NOMO-1 (cell line): Measurements from ENCODE around the gene TSHZ2.

Experiments used
- DNase-seq, 2 experiments: peaks; one replicate each; lab custom pipeline; 2025; ENCODE audit not compliant: unreplicated experiment in 2 of 2; lab: John Stamatoyannopoulos, UW

Gene TSHZ2

DNA sequence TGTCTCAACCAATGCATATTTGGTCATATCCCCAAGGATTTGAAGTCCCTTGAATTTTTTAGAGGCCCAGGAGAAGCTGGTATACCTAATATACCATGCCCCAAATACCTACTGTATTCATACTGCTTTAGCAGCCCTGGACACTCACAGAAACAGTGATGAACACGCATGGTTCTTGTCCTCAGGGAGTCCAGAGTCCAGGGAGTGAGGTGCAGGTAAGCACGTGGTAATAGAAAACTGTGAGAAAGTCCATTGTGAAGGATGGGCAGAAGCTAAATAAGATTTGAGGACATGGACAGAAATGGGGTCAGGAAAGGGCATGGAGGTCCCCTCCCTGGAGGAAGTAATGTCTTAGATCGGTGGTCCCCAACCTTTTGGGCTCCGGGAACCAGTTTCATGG lies 85.4 kb downstream of the TSHZ2 start:
- no peak for DNase-seq

DNA sequence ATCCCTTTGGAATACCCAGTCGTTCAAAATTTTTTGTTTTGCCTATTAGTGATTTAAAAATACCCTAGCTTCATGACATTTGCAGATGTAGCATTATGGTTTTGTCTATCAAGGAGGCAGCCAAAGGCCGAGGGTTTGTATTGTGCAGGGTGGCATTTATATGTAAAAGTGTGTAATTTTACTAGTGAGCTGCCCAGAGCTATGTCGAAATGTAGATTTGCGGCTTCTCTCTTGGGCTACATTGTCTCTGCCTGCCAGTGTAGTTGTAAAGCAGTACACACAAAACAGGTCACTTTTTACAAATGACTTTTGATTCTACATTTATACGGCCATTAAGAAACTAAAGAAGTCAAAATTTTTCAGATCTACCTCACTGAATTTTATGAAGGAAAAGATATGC lies 87.7 kb downstream of the TSHZ2 start:
- DNase-seq: no peak

DNA sequence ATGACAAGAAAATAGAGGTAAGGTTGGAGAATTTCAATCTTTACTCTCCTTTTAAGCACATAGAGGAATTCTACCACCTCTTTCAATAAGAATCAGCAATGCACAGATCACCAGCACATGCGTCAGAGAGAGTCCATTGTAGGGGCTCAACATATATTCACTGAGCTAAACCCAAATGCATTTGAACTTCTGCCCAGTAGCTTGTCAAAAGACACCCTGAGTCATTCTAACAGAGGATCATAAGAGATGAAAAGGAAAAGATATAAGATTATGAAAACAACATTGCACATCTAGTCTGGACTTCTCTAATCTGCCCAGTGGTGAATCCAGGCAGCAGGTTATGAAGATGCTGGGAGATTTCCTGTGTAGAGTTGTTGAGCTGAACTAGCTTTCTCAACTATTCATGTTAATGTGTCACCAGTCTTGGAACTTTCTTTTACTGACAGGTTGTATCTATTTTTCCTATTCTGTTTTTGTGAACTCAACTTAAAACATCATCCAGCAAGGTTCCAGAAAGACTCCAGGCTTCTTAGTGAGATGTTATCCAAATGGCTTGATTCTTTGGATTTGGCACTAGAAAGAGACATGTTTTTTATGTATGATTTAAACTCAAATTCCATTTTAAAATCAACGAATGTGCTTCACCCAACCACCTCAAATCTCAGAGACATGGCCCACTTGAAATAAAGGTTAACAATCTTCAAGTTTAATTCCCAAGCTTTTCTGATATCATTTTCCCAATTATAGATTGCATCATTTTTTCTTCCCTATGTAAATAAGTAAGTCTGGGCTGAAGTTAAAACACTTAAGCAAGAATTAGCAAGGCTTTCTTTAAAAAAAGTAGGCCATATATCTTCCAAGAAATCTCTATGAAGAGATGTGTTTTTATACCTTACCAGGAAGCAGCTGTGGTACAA lies 89.3 kb downstream of the TSHZ2 start:
- DNase-seq: no peak

DNA sequence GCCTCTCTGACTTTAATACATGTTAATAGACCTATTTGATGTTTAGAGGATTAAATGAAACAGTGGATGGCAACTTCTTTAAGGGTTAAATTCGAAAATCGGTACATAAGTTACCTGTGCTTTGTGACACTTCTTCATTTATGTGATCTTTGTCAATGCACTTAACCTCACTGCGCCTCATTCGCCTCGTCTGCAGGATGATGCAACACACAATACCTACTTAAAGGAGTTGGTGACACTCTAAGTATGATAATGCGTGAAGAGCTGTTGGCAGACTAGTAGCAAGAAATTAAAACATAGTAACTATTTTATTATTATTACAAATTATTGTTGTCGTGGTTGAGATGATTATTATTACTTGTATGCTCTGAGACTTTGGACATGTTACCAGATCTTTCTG lies 92.8 kb downstream of the TSHZ2 start:
- no peak for DNase-seq

DNA sequence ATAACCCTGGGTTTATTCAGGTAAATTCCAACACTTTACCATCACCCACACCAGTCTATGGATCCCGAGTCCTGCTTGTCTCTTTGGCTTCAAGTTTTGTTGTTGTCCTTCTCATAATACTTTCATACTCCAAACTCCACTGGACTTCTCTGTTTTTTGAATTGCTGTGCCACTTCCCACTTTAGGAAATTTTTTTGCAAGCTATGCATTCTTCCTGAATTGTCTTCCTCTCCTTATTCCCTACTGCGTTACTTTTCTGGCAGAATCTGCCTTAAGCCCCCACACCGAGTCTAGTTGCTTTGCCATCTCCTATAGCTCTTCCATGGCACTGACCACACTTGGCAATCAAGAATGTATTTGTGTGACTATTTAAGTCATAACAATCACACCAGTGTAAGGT lies 96.1 kb downstream of the TSHZ2 start:
- no peak for DNase-seq

DNA sequence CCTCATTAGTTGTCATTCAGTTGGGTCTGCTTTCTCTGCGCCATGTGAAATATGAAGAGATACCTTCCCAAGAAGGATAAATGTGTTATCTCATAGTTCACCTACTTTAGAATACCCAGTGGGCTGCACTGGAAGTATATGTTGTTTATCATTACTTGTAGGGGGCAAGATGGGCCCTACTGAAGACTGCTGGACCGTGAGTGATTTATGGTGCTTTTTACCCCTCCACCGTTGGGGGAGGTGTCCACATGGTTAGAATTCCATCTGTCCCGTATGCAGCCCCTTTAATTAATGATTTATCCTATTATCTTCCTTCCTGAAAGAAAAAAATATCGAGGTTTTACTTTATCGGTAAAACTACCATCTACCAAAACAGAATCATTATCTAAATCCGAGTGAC lies 97.0 kb downstream of the TSHZ2 start:
- DNase-seq: no peak

DNA sequence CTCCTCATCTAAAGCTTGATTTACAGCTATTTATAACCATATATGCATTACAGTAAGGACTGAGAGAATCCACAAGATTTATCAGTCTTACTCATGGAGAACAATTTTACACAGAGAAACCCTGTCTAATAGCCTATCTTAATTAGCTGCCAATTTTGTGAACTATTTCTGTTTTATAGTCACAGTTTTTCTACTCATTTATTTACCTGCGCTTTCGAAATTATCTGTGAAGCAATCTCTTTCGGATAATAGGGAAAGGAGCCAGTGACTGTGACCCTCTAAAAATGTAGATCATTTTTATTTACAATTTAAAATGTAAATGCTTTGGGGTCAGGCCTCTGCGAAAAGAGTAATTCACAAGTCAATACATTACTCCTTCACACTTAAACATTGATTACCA lies 98.1 kb downstream of the TSHZ2 start:
- no peak for DNase-seq

DNA sequence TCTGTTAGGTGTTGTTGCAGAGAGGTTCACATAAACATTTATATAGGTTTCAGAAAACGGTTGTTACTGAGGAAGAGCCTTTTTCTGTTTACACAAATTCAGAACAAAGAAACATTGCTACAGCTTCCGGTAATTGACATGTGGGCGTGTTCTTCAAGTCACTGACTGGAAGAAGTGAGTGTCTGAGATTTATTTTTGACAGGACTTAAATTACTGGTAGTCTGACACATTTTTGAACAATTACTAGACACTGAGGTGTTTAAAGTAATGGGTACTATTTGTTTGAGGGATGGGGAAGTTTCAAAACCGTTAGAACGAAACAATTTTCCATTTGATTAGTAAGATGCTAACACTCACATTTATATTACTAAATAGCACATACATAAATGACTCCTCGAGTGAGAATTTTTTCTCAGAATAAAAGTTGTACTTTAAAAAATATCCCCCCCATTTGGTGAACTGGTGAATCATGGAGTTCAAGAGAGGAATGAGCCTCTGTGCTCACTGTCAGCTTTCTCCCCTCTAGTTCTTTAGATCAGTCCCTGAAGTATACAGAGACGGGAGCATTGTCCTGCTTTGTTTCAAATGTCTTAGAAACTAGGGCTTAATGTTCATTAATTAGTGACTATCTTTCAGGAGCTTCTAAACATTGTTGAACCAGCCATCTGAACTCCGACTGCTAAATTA lies 98.7 kb downstream of the TSHZ2 start:
- peak in 1 of 2 experiments; percentile 12 for DNase-seq

DNA sequence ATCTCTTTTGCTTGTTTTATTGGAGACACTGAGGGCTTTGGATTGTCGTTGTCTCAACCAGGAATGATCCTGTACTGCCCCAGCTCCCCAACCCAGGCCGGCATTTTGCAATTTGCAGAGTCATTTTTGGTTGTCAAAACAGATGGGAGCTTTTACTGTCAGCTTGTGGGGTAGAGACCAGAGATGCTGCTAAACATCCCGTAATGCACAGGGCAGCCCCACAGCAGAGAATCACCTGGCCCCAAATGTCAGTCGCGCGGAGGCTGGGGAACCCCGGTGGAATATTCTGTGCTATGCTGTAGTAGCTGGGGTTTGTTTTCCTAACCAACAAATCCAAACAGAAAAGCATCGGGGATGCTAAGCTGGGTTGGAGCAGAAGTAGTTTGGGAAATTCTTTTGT lies 99.7 kb downstream of the TSHZ2 start:
- DNase-seq: no peak

DNA sequence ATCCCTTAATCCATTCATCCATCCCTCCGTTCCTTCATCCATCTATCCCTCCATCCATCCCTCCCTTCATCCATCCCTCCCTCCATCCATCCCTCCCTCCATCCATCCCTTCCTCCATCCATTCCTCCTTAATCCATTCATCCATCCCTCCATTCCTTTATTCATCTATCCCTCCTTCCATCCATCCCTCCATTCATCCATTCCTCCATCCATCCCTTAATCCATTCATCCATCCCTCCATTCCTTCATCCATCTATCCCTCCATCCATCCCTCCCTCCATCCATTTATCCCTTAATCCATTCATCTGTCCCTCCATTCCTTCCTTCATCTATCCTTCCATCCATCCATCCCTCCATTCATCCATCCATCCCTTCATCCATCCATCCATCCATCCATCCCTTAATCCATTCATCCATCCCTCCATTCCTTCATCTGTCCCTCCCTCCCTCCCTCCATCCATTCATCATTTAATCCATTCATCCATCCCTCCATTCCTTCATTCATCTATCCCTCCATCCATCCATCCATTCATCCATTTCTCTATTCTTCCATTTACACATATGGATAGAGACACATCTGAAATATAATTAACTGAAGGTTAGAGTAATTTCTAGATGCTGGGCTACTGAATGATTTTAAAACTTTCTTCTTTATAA lies 100.9 kb downstream of the TSHZ2 start:
- no peak for DNase-seq

DNA sequence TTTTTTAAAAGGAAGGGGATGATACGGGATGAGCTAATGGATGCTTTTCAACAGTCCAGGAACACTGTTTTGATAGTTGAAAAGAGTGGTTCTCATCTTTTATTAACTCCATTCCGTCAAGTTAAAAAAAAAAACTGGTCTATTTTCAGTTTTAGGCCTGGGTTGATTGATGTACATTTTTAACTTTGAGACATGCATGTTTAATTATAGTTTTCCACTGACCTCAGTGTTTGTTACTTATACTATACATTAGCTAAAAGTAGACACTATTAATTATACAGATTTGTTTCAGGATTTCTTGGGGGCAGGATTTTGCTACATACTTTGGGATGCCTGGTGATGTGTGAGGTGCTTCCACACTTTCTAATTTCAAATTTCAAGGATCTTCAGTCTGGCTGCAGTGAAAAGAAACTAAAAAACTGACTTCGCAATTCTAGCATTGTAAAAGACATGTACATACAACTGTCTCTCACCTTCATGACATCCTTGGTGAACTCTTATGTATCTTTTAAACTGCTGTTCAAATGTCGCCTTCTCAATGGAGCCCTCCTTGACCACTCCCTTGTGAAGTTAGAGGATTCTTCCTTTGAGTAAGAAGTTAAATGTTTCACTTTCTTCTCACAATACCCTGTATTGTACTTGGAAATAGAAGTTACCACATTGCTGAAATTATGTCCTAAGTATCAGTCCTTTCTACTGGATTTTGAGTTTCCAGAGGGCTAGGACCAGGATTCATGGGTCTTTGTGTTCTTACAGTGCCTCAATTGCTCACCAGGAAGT lies 101.7 kb downstream of the TSHZ2 start:
- DNase-seq: no peak

DNA sequence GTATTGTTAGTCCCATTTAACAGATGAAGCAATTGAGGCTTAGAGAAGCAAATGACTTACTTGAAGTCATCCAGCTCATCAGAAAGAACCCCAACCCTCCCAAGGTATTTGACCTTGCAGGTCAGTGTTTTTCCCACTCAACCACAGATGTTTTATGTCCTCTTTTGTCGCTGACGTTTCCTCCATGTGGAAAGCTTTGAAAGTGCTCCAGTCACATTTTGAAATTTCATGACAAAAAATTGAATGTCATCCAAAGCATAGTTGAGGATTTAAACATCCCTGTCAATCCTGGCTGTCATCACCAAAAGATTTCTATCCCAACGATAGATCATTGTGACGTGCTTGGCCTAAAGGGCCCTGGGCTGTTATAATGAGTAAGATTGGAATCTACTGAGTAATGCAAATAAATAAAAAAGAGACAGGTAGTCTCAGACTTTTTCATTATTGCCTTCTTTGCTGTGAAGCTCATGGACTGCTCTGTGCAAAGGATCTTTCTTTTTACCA lies 102.7 kb downstream of the TSHZ2 start:
- no peak for DNase-seq

DNA sequence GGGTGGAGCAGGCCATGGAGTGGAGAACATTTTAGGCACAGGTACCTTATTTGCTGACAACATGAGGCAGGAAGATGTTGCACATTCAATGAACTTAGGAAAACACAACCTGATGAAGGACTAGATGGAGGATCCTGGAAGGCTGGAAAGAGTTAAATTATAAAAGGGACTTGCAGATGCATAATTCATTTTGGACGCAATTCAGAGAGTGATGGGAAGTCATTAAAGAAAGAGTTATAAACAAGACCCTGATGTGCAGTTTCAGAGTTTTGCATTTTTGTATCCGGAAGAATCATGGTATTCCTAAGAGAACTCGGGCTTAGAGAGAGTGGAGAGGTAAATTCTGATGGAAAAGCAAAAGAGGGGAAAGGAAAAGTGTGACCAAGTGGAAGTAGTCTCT lies 104.5 kb downstream of the TSHZ2 start:
- DNase-seq: no peak

DNA sequence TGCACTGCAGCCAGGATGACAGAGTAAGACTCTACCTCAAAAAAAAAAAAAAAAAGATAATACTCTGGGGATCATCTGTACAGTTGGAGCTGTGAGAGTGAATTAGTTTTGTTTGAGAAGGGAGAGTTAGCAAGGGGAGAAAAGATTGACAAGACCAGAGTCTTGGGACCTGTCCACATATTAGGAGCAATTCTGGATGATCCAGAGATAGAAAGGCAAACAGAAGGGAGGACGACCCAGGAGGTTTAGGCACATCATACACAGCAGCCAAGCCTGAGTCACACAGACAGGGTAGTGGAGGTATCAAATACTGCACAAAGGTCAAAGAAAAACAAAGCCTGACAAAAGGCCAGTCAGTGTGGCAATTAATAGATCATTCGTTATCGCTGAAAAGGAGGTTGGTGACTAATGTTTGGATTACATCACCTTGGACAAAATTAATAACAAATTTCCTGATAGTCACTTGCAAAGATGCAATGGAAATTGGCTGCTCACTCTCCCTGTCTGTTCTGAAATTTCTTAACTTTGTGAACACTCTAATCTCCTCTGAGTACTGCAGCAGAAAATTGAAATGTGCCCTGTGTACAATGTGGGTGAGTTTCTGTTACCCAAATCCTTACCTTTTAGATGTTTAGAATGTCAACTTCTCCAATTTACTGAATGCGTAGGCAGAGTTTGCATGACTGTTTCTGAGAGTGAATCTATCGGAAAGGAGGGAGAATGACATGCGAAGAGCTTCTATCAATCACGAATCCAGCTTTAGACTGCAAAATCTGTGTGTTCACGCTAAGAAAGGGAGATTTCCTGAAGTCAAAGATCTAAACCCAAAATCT lies 105.4 kb downstream of the TSHZ2 start:
- peak in 1 of 2 experiments; percentile 12 for DNase-seq

DNA sequence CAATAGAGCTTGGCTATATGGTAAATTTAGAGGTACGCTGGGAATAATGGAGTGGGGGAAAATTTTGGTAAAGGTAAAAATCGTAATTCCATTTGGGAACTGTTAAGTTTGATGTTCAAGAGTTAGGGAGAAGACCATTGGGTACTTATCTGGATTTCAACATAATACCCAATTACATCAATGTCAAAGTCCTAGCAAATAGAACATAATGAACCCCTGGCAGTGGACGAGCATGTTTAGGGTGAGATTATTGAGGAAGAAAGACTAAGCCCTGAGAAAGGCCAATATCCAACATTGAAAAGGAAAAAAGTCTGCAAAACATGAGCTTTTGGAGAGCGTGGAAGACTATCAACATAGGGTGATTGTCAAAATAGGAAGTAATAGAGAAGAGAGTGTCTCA lies 106.6 kb downstream of the TSHZ2 start:
- DNase-seq: peak in 1 of 2 experiments; percentile 42

DNA sequence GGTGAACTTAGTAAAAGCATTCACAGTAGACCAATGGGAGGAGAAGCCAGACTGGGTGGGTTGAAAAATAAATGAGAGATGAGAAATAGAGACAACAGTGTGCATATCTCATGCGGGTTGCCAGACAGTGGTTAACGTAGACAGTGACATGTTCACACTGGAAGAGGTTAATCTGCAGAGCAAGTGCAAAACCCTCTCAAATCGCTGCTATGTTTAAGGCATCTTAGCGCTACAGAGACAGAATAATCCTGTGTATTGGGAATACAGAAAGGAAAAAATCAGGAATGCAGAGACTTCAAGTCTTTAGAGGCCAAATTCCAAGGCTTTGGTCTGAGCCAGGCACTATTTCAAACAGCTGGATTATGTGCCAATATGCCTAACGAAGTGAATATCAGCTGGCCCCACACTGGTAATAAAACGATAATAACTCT lies 107.1 kb downstream of the TSHZ2 start:
- DNase-seq: no peak

DNA sequence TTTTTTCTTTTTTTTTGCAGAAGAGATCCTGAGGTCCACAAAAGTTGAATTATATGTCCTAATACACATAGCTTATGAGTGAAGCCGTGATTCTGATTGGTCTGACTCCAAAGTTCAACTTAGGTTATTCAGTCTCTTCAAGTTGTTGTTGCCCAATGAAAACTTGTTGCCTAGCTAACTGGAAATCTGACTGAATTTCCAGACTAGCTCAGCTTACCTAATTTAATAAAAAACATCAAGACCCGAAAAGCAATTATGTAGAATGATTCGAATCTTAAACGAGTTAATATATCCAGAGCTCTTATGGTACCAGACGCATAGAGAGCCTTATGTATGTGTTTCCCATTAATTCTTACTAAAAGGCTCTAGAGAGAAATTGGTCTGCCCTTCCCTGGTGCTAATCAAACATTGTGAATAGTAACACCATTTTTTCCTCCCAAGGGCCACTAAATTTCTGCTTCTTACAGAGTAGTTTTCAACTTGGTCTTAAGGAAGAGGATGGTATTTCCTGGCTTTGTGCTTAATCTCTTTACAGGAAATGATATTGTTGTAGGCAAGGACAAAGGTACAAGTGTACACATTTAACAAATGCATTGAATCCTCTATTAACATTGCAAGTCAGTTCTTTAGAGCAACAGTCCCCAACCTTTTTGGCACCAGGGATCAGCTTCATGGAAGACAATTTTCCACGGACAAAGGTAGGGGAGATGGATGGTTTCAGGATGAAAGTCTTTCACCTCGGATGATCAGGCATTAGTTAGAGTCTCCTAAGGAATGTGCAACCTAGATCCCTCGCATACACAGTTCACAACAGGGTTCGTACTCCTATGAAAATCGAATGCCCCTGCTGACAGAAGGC lies 107.9 kb downstream of the TSHZ2 start:
- DNase-seq: no peak

DNA sequence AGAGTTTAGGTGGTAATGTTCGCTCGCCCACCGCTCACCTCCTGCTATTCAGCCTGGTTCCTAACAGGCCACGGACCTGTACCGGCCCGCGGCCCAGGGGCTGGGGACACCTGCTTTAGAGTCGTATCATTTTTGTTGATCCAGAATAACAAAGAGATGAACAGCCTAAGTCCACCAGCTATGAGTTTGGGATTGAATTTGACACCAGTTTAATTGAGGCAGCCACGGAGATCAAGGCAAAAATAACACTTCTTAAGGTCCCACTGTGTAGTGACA lies 108.5 kb downstream of the TSHZ2 start:
- no peak for DNase-seq
